ENCODE data around the gene TSR3. TPM values are rescaled to one million over a fixed set of nuclear protein-coding genes. Genes with fewer than 3 reads are reported as not detected.

The TSR3 gene
- total RNA-seq, 1 experiment from 2014 or later, result 52.7 TPM

- Histone ChIP-seq H3K36me3 (ENCODE audit: control insufficient read depth in 1 of 2, insufficient read depth in 2 of 2, low read length in 2 of 2) (peaks cover 25 to 42% of the 10 kb centered on the region in 2 experiments), H3K9me2 (ENCODE audit: insufficient read depth) (no peaks in the 10 kb centered on the region), H3K4me1 (ENCODE audit: control insufficient read depth in 1 of 2, insufficient read depth in 2 of 2, low read length in 2 of 2) (peaks cover 18 to 32% of the 10 kb centered on the region in 2 experiments), H3K9ac (ENCODE audit: low read length) (no peak overlapping the region), H3K27ac (ENCODE audit: low read depth, low read length) (no peak overlapping the region), H4K20me1 (ENCODE audit: insufficient read depth) (peaks cover 3% of the 10 kb centered on the region; the same call in 1 of the 2 replicates), H3K4me2 (ENCODE audit: low read length) (no peak overlapping the region), H2AFZ (ENCODE audit: low read depth, low read length, poor library complexity, severe bottlenecking) (no peak overlapping the region), H3K9me3 (ENCODE audit: control insufficient read depth in 1 of 2, insufficient read depth in 1 of 2, low read depth in 1 of 2, low read length in 2 of 2) (no peaks in the 10 kb centered on the region), H3K4me3 (replicated peaks in 1 of 2; ENCODE audit: low read depth in 1 of 2, low read length in 2 of 2) (no peak overlapping the region), H3K27me3 (ENCODE audit: insufficient read depth, low read length) (no peaks in the 10 kb centered on the region), H3K79me2 (ENCODE audit: insufficient read depth, low read length) (peaks cover 60% of the 10 kb centered on the region)
- POLR2A ChIA-PET, result interaction anchor here (0.6 kb wide), 1 partner anchor 19 kb away, joined by 5 read pairs; no protein-coding TSS in a partner anchor
- ATAC-seq, result no peak
- CTCF ChIA-PET, result no interaction called here
- TF ChIP-seq EZH2phosphoT487 (IDR thresholded peaks at IDR 0.05; ENCODE audit: borderline replicate concordance) (no peak), ZFX (IDR thresholded peaks at IDR 0.05) (no peak), ELF1 (IDR thresholded peaks at IDR 0.05; ENCODE audit: borderline replicate concordance, low read depth) (no peak)
- intact Hi-C loops (cut with micrococcal nuclease), result loop anchor here (10.0 kb wide), 1 partner anchor 53 kb away; the partner anchor contains the start of gene UNKL
- no peak for DNase-seq (ENCODE audit: low read depth, low spot score)
- no TSS peak for BruUV-seq (replicated peaks)
- RAD21 ChIA-PET (ENCODE audit: low non-redundant PET in 1 of 2, low total read pairs in 2 of 2, uncharacterized antibody in 2 of 2, unreplicated experiment in 2 of 2), result no interaction called here
These were observed 10.1 kb upstream of the TSR3 start for GRCh38 chr16:1361685-1362360.

- Histone ChIP-seq H3K4me1 (ENCODE audit: control insufficient read depth in 1 of 2, insufficient read depth in 2 of 2, low read length in 2 of 2) (peaks cover 23 to 36% of the 10 kb centered on the region in 2 experiments), H3K9ac (ENCODE audit: low read length) (peak overlapping the region; percentile 64), H3K4me3 (replicated peaks in 1 of 2; ENCODE audit: low read depth in 1 of 2, low read length in 2 of 2) (peak overlapping the region; percentile 26 to 50), H3K4me2 (ENCODE audit: low read length) (peak overlapping the region; percentile 83), H3K79me2 (ENCODE audit: insufficient read depth, low read length) (peaks cover 90% of the 10 kb centered on the region), H3K27me3 (ENCODE audit: insufficient read depth, low read length) (no peaks in the 10 kb centered on the region), H3K9me3 (ENCODE audit: control insufficient read depth in 1 of 2, insufficient read depth in 1 of 2, low read depth in 1 of 2, low read length in 2 of 2) (no peaks in the 10 kb centered on the region), H3K27ac (ENCODE audit: low read depth, low read length) (peak overlapping the region; percentile 85), H3K9me2 (ENCODE audit: insufficient read depth) (no peaks in the 10 kb centered on the region), H3K36me3 (ENCODE audit: control insufficient read depth in 1 of 2, insufficient read depth in 2 of 2, low read length in 2 of 2) (peaks cover 12 to 22% of the 10 kb centered on the region in 2 experiments), H4K20me1 (ENCODE audit: insufficient read depth) (no peaks in the 10 kb centered on the region), H2AFZ (ENCODE audit: low read depth, low read length, poor library complexity, severe bottlenecking) (no peak overlapping the region)
- no TSS peak for BruUV-seq (replicated peaks)
- peak; percentile 86 for ATAC-seq
- intact Hi-C loops (cut with micrococcal nuclease), result no loop called here
- ChIA-PET RAD21 (ENCODE audit: low non-redundant PET in 1 of 2, low total read pairs in 2 of 2, uncharacterized antibody in 2 of 2, unreplicated experiment in 2 of 2) (interaction anchor here in 1 of 2 experiments (0.6 kb wide), 1 partner anchor 37 kb away, joined by 3 read pairs; no protein-coding TSS in a partner anchor), CTCF (interaction anchor here (0.7 kb wide), 1 partner anchor 57 kb away, joined by 3 read pairs; no protein-coding TSS in a partner anchor), POLR2A (interaction anchor here (1.1 to 1.5 kb wide), 2 partner anchors 61 to 63 kb away, joined by 3 to 5 read pairs; partner anchors contain the start of gene UQCC4)
- peak; percentile 64 for DNase-seq (ENCODE audit: low read depth, low spot score)
- no peak for TF ChIP-seq ZBTB33 (IDR thresholded peaks at IDR 0.05; ENCODE audit: extremely low read depth, insufficient replicate concordance, low read length)
- TF ChIP-seq, protein P1, sequence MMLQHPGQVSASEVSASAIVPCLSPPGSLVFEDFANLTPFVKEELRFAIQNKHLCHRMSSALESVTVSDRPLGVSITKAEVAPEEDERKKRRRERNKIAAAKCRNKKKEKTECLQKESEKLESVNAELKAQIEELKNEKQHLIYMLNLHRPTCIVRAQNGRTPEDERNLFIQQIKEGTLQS (IDR thresholded peaks at IDR 0.05), result no peak
- no peak for TF ChIP-seq REST (IDR thresholded peaks at IDR 0.05; ENCODE audit: low read depth)
- TF ChIP-seq SIN3A (IDR thresholded peaks at IDR 0.05; ENCODE audit: low read depth), result no peak
- TF ChIP-seq POLR2A (IDR thresholded peaks at IDR 0.05; ENCODE audit: borderline replicate concordance, extremely low read depth, insufficient read depth, insufficient read length), result no peak
- TF ChIP-seq CBX3 (IDR thresholded peaks at IDR 0.05; ENCODE audit: low read depth), result no peak
- no peak for TF ChIP-seq ZFX (IDR thresholded peaks at IDR 0.05)
- TF ChIP-seq YY1 (IDR thresholded peaks at IDR 0.05; ENCODE audit: extremely low read depth, insufficient replicate concordance, low read depth, low read length), result no peak
- no peak for TF ChIP-seq CEBPB (IDR thresholded peaks at IDR 0.05; ENCODE audit: low read depth)
- TF ChIP-seq EZH2 (IDR thresholded peaks at IDR 0.05), result no peak
These were observed 6.4 kb upstream of the TSR3 start for GRCh38 chr16:1357906-1358566.
